Neural cell (in vitro differentiated cells): ENCODE results near the gene VPS33A. TPM values are rescaled to one million over a fixed set of nuclear protein-coding genes. Genes with fewer than 3 reads are reported as not detected.

Experiments used
- H2AFZ ChIP-seq: fragments of 200-600, 300-800 bp; sonication (generic), shearing (Covaris generic); 2 replicates; pipeline ENCODE4 v1.6.0; 2014; ENCODE audit warnings: low read depth, mild to moderate bottlenecking, antibody characterized with exemption, low read length, moderate library complexity
- H3F3A ChIP-seq: fragments of 200-600 bp; shearing (Covaris generic); 2 replicates; pipeline ENCODE4 v1.6.1; 2016; ENCODE audit warnings: mild to moderate bottlenecking, moderate library complexity, mixed read lengths, antibody characterized with exemption, low read length; ENCODE audit not compliant: insufficient read depth, poor library complexity, severe bottlenecking
- H3K27ac ChIP-seq: fragments of 200-600, 300-800 bp; sonication (generic), shearing (Covaris generic); 2 replicates; pipeline ENCODE4 v1.5.1; 2014; ENCODE audit warnings: mild to moderate bottlenecking, low read length, moderate library complexity
- H3K27me3 ChIP-seq: fragments of 300-800, 200-600 bp; sonication (generic), shearing (Covaris generic); 2 replicates; pipeline ENCODE4 v1.6.0; 2014; ENCODE audit warnings: mild to moderate bottlenecking, low read depth, low read length, moderate library complexity; ENCODE audit not compliant: insufficient read depth
- H3K36me3 ChIP-seq: fragments of 300-800, 200-600 bp; sonication (generic), shearing (Covaris generic); 2 replicates; pipeline ENCODE4 v1.5.1; 2014; ENCODE audit warnings: mild to moderate bottlenecking, antibody characterized with exemption, low read length, moderate library complexity; ENCODE audit not compliant: insufficient read depth
- H3K4me2 ChIP-seq: fragments of 300-800, 200-600 bp; sonication (generic), shearing (Covaris generic); 2 replicates; pipeline ENCODE4 v1.6.0; 2014; ENCODE audit warnings: mild to moderate bottlenecking, low read length
- H3K4me3 ChIP-seq: fragments of 300-800, 200-600 bp; sonication (generic), shearing (Covaris generic); 2 replicates; pipeline ENCODE4 v1.5.1; 2014; ENCODE audit warnings: mild to moderate bottlenecking, low read length, moderate library complexity
- H3K79me2 ChIP-seq: fragments of 200-600 bp; shearing (Covaris generic); replicated peaks from 2 replicates; pipeline ENCODE4 v1.6.0; 2014; ENCODE audit warnings: mild to moderate bottlenecking, low read length, moderate library complexity; ENCODE audit not compliant: insufficient read depth
- H3K9ac ChIP-seq: fragments of 300-800, 200-600 bp; sonication (generic), shearing (Covaris generic); 2 replicates; pipeline ENCODE4 v1.6.1; 2016; ENCODE audit warnings: mild to moderate bottlenecking, low read length, mixed read lengths
- H3K9me2 ChIP-seq: fragments of 200-600 bp; shearing (Covaris generic); 2 replicates; pipeline ENCODE4 v1.6.1; 2016; ENCODE audit warnings: mild to moderate bottlenecking, low read length, mixed read lengths; ENCODE audit not compliant: insufficient read depth
- H3K9me3 ChIP-seq: fragments of 200-600, 300-800 bp; sonication (generic), shearing (Covaris generic); 2 replicates; pipeline ENCODE4 v1.6.1; 2016; ENCODE audit warnings: mild to moderate bottlenecking, mixed run types, low read length, moderate library complexity, mixed read lengths
- H4K20me1 ChIP-seq: fragments of 200-600 bp; shearing (Covaris generic); 2 replicates; pipeline ENCODE4 v1.6.1; 2016; ENCODE audit warnings: mild to moderate bottlenecking, mixed run types; ENCODE audit not compliant: insufficient read depth
- CTCF ChIP-seq: fragments of 450-650 bp; IDR thresholded peaks from 2 replicates; pipeline ENCODE4 v1.5.1; 2014; ENCODE audit warnings: antibody characterized with exemption, mild to moderate bottlenecking, moderate library complexity; ENCODE audit not compliant: poor library complexity, severe bottlenecking
- EP300 ChIP-seq: fragments of 450-650 bp; conservative IDR thresholded peaks from 2 replicates; pipeline ENCODE4 v1.6.1; 2014; ENCODE audit warnings: antibody characterized with exemption, mild to moderate bottlenecking, moderate library complexity; ENCODE audit not compliant: poor library complexity, severe bottlenecking
- EZH2 ChIP-seq: fragments of 200-600, 300-800 bp; shearing (Covaris generic), sonication (generic); IDR thresholded peaks from 2 replicates; pipeline ENCODE4 v1.6.1; 2014; ENCODE audit warnings: antibody characterized with exemption, low read length, borderline replicate concordance, mild to moderate bottlenecking; ENCODE audit not compliant: insufficient read depth, poor library complexity, severe bottlenecking
- MXI1 ChIP-seq: fragments of 450-650 bp; conservative IDR thresholded peaks from 2 replicates; pipeline ENCODE4 v1.6.1; 2014; ENCODE audit warnings: antibody characterized with exemption, mild to moderate bottlenecking; ENCODE audit not compliant: poor library complexity, severe bottlenecking
- POLR2AphosphoS5 ChIP-seq: IDR thresholded peaks from 2 replicates; pipeline ENCODE4 v1.6.1; 2012
- RAD21 ChIP-seq: fragments of 450-650 bp; conservative IDR thresholded peaks from 2 replicates; pipeline ENCODE4 v1.6.1; 2014; ENCODE audit warnings: antibody characterized with exemption, mild to moderate bottlenecking, moderate library complexity
- REST ChIP-seq: IDR thresholded peaks from 2 replicates; pipeline ENCODE4 v1.6.1; 2012; ENCODE audit warnings: borderline replicate concordance
- SMC3 ChIP-seq: fragments of 450-650 bp; conservative IDR thresholded peaks from 2 replicates; pipeline ENCODE4 v1.6.1; 2014; ENCODE audit warnings: antibody characterized with exemption, mild to moderate bottlenecking, moderate library complexity; ENCODE audit not compliant: poor library complexity
- TAF1 ChIP-seq: IDR thresholded peaks from 2 replicates; pipeline ENCODE4 v1.6.1; 2012; ENCODE audit warnings: low read depth
- polyA plus RNA-seq: library from polyadenylated mRNA; depleted of rRNA; stranded (reverse); fragments of >200 nt; gene quantifications from 2 replicates; pipeline ENCODE4 v1.2.3, GENCODE V29; 2014

The VPS33A gene
- polyA plus RNA-seq, 1 donor from 2014 or later = 40.9 TPM

DNA sequence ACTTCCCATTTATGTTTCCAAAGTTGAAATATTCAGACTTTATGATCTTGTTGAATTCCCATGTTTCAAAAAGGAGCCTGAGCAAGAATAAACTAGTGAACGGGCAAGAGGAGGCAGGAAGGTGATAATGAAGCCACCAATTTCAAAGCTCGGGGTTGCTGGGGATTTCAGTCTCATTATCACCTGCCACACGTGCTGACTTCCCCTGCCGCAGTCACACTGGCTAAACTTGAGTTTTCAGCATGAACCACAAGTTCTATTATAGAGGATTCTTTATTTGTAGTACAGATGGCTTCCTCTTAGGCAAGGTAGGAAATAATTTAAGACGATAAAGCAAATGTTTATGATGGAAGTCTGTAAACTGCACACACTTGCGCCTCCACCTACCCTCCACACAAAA, 22.3 kb downstream of the VPS33A start:
- Histone ChIP-seq H3K9ac (no peak overlapping the region), H3K36me3 (no peaks in the 10 kb centered on the region), H3K4me3 (no peak overlapping the region), H3K79me2 (no peaks in the 10 kb centered on the region), H3K9me2 (no peaks in the 10 kb centered on the region), H3K27me3 (no peaks in the 10 kb centered on the region), H3K9me3 (no peaks in the 10 kb centered on the region), H3K27ac (no peak overlapping the region), H2AFZ (no peak overlapping the region), H3F3A (no peaks in the 10 kb centered on the region), H4K20me1 (no peaks in the 10 kb centered on the region), H3K4me2 (no peak overlapping the region)
- TF ChIP-seq REST (no peak), RAD21 (no peak), EZH2 (no peak), POLR2AphosphoS5 (no peak), SMC3 (no peak), CTCF (no peak), MXI1 (no peak), EP300 (no peak), TAF1 (no peak)

DNA sequence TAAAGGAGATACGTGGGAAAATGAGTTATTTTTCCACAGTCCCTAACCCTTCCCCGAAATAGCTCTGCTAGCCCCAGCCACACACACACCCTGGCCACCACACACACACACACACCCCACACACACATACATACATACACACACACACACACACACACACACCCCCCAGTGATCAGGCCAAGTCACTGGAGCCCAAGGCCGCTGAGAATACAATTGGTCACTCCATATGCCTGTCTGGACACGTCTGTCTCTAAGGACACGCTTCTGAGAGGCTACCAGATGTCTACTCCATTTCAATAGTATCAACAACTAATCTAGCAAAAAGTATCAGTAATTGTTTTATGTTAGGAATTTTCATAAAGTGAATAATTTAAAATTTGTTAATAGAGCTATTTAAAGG, 27.4 kb downstream of the VPS33A start:
- Histone ChIP-seq H3F3A (no peaks in the 10 kb centered on the region), H3K4me3 (no peak overlapping the region), H4K20me1 (no peaks in the 10 kb centered on the region), H3K9ac (no peak overlapping the region), H3K79me2 (no peaks in the 10 kb centered on the region), H3K27me3 (no peaks in the 10 kb centered on the region), H3K27ac (no peak overlapping the region), H2AFZ (no peak overlapping the region), H3K36me3 (no peaks in the 10 kb centered on the region), H3K9me3 (no peaks in the 10 kb centered on the region), H3K9me2 (no peaks in the 10 kb centered on the region), H3K4me2 (no peak overlapping the region)
- TF ChIP-seq MXI1 (no peak), EP300 (no peak), RAD21 (no peak), POLR2AphosphoS5 (no peak), EZH2 (no peak), SMC3 (no peak), REST (no peak), CTCF (no peak), TAF1 (no peak)
